HEK293 (cell line): ENCODE measurements around the gene BBS12.

Experiments used
- CTCF ChIA-PET: fragments of 350-600 bp; formaldehyde crosslinking; extraction: SDS; loops from one replicate; lab custom pipeline; 2021; ENCODE audit warnings: antibody characterized with exemption; lab: Yijun Ruan, JAX
- POLR2A ChIA-PET: fragments of 300-600 bp; formaldehyde crosslinking; extraction: SDS; loops from one replicate; lab custom pipeline; 2020; ENCODE audit warnings: antibody characterized with exemption, inconsistent platforms; lab: Yijun Ruan, JAX
- H3K27ac ChIP-seq: fragments of 200-500 bp; sonication (Bioruptor generic); 2 replicates; pipeline ENCODE4 v1.5.1; 2014; ENCODE audit warnings: low read depth, low read length, control low read depth, inconsistent platforms; ENCODE audit errors: extremely low read depth
- H3K36me3 ChIP-seq, 2 experiments: fragments of 200-500 bp in 1 of 2; sonication (Bioruptor generic) in 1 of 2; 1 replicate in 1 of 2; 2 replicates in 1 of 2; pipeline ENCODE4 v1.5.1; 2014 to 2017; ENCODE audit warnings: inconsistent platforms in 2 of 2, low read length in 2 of 2; ENCODE audit not compliant: control insufficient read depth in 2 of 2, insufficient read depth in 1 of 2
- H3K4me1 ChIP-seq: fragments of 200-500 bp; sonication (Bioruptor generic); 2 replicates; pipeline ENCODE4 v1.5.1; 2014; ENCODE audit warnings: mild to moderate bottlenecking, low read length, inconsistent platforms; ENCODE audit not compliant: control insufficient read depth, insufficient read depth
- H3K4me3 ChIP-seq: 2 replicates; pipeline ENCODE4 v1.5.1; 2011; ENCODE audit warnings: low read depth, mild to moderate bottlenecking, control low read depth, low read length, moderate library complexity
- H3K9me3 ChIP-seq: fragments of 200-500 bp; sonication (Bioruptor generic); 2 replicates; pipeline ENCODE4 v1.5.1; 2014; ENCODE audit warnings: low read depth, low read length, inconsistent platforms; ENCODE audit not compliant: control insufficient read depth, insufficient read depth
- HOXD13 ChIP-seq: sonication (generic); formaldehyde crosslinking; IDR thresholded peaks from 2 replicates; pipeline ENCODE4 v1.8.0; 2022; ENCODE audit warnings: missing genetic modification reagents, borderline replicate concordance
- KLF16 ChIP-seq: fragments of 450-650 bp; formaldehyde crosslinking; IDR thresholded peaks from 2 replicates; pipeline ENCODE4 v1.5.1; 2017; ENCODE audit warnings: missing biosample characterization, missing genetic modification characterization
- SCRT2 ChIP-seq: fragments of 450-650 bp; formaldehyde crosslinking; IDR thresholded peaks from 2 replicates; pipeline ENCODE4 v1.5.1; 2016; ENCODE audit warnings: missing biosample characterization, missing genetic modification characterization
- ZFP41 ChIP-seq: fragments of 450-650 bp; formaldehyde crosslinking; IDR thresholded peaks from 2 replicates; pipeline ENCODE4 v1.5.1; 2016; ENCODE audit warnings: missing biosample characterization, missing genetic modification characterization, borderline replicate concordance
- ZNF138 ChIP-seq: fragments of 450-650 bp; formaldehyde crosslinking; IDR thresholded peaks from 2 replicates; pipeline ENCODE4 v1.5.1; 2016; ENCODE audit warnings: missing biosample characterization, missing genetic modification characterization, borderline replicate concordance
- ZNF155 ChIP-seq: fragments of 450-650 bp; formaldehyde crosslinking; IDR thresholded peaks from 2 replicates; pipeline ENCODE4 v1.5.1; 2016; ENCODE audit warnings: missing biosample characterization, missing genetic modification characterization
- ZNF221 ChIP-seq: fragments of 450-650 bp; formaldehyde crosslinking; IDR thresholded peaks from 2 replicates; pipeline ENCODE4 v1.5.1; 2017; ENCODE audit warnings: missing biosample characterization, missing genetic modification characterization, borderline replicate concordance
- ZNF354C ChIP-seq: fragments of 450-650 bp; formaldehyde crosslinking; IDR thresholded peaks from 2 replicates; pipeline ENCODE4 v1.5.1; 2016; ENCODE audit warnings: missing biosample characterization, missing genetic modification characterization, low read depth, borderline replicate concordance
- ZNF362 ChIP-seq: fragments of 450-650 bp; formaldehyde crosslinking; IDR thresholded peaks from 2 replicates; pipeline ENCODE4 v1.5.1; 2016; ENCODE audit warnings: missing biosample characterization, missing genetic modification characterization
- ZNF394 ChIP-seq: fragments of 450-650 bp; formaldehyde crosslinking; IDR thresholded peaks from 2 replicates; pipeline ENCODE4 v1.5.1; 2016; ENCODE audit warnings: missing biosample characterization, missing genetic modification characterization, mild to moderate bottlenecking, moderate library complexity, borderline replicate concordance
- ZNF48 ChIP-seq: fragments of 450-650 bp; formaldehyde crosslinking; IDR thresholded peaks from 2 replicates; pipeline ENCODE4 v1.5.1; 2016; ENCODE audit warnings: missing biosample characterization, missing genetic modification characterization
- ZNF560 ChIP-seq: fragments of 450-650 bp; formaldehyde crosslinking; IDR thresholded peaks from 2 replicates; pipeline ENCODE4 v1.5.1; 2017; ENCODE audit warnings: missing biosample characterization, missing genetic modification characterization, borderline replicate concordance
- ZNF610 ChIP-seq: fragments of 450-650 bp; formaldehyde crosslinking; IDR thresholded peaks from 2 replicates; pipeline ENCODE4 v1.5.1; 2016; ENCODE audit warnings: missing biosample characterization, missing genetic modification characterization, borderline replicate concordance
- ZNF658 ChIP-seq: fragments of 450-650 bp; formaldehyde crosslinking; IDR thresholded peaks from 2 replicates; pipeline ENCODE4; 2016; ENCODE audit warnings: missing biosample characterization, missing genetic modification characterization
- ZNF670 ChIP-seq: fragments of 450-650 bp; formaldehyde crosslinking; IDR thresholded peaks from 2 replicates; pipeline ENCODE4 v1.5.1; 2016; ENCODE audit warnings: missing biosample characterization, missing genetic modification characterization, low read depth
- ZNF701 ChIP-seq: fragments of 450-650 bp; formaldehyde crosslinking; IDR thresholded peaks from 2 replicates; pipeline ENCODE4 v1.5.1; 2016; ENCODE audit warnings: missing biosample characterization, missing genetic modification characterization
- ZNF776 ChIP-seq: fragments of 450-650 bp; formaldehyde crosslinking; IDR thresholded peaks from 2 replicates; pipeline ENCODE4 v1.5.0; 2017; ENCODE audit warnings: missing biosample characterization, missing genetic modification characterization, borderline replicate concordance
- ZNF777 ChIP-seq: fragments of 450-650 bp; formaldehyde crosslinking; IDR thresholded peaks from 2 replicates; pipeline ENCODE4 v1.5.1; 2017; ENCODE audit warnings: missing biosample characterization, missing genetic modification characterization, borderline replicate concordance
- ZNF791 ChIP-seq: fragments of 450-650 bp; formaldehyde crosslinking; IDR thresholded peaks from 2 replicates; pipeline ENCODE4 v1.5.1; 2016; ENCODE audit warnings: missing biosample characterization, missing genetic modification characterization
- ZNF792 ChIP-seq: fragments of 450-650 bp; formaldehyde crosslinking; IDR thresholded peaks from 2 replicates; pipeline ENCODE4 v1.5.1; 2016; ENCODE audit warnings: missing biosample characterization, missing genetic modification characterization
- ZNF837 ChIP-seq: fragments of 450-650 bp; formaldehyde crosslinking; IDR thresholded peaks from 2 replicates; pipeline ENCODE4 v1.5.1; 2016; ENCODE audit warnings: missing biosample characterization, missing genetic modification characterization
- ZSCAN23 ChIP-seq: fragments of 450-650 bp; formaldehyde crosslinking; IDR thresholded peaks from 2 replicates; pipeline ENCODE4 v1.5.1; 2016; ENCODE audit warnings: missing biosample characterization, missing genetic modification characterization
- TF ChIP-seq, protein P1 (sequence below): fragments of 450-650 bp; formaldehyde crosslinking; IDR thresholded peaks from 2 replicates; pipeline ENCODE4 v1.5.1; 2017; ENCODE audit warnings: missing biosample characterization, missing genetic modification characterization
- TF ChIP-seq, protein P2 (sequence below): fragments of 450-650 bp; formaldehyde crosslinking; IDR thresholded peaks from 2 replicates; pipeline ENCODE4 v1.5.1; 2016; ENCODE audit warnings: missing biosample characterization, missing genetic modification characterization
- TF ChIP-seq, protein P3 (sequence below): fragments of 450-650 bp; formaldehyde crosslinking; IDR thresholded peaks from 2 replicates; pipeline ENCODE4 v1.5.1; 2016; ENCODE audit warnings: missing biosample characterization, missing genetic modification characterization, borderline replicate concordance
- TF ChIP-seq, protein P4 (sequence below): fragments of 450-650 bp; formaldehyde crosslinking; IDR thresholded peaks from 2 replicates; pipeline ENCODE4 v1.5.1; 2016; ENCODE audit warnings: missing biosample characterization, missing genetic modification characterization

Gene BBS12

DNA sequence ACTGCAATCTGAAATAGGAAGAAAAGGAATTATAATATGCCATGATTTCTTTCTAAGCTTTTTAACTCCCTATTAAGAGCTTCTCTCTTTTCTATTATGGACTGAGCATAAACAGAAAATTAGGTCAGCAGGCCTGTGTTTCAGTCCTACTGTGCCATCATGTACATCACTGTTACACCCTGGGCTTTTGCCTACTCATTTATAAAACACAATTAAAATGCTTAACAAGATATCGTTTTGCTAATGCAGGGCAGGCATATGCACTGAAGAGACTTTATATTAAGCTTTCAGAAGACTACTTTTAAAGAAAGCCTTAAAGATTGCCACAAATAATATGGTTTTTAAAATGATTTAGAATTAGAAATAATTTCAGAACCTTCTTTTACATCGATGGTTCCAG, 828 bp upstream of the BBS12 start (continued):
- TF ChIP-seq, protein P1, sequence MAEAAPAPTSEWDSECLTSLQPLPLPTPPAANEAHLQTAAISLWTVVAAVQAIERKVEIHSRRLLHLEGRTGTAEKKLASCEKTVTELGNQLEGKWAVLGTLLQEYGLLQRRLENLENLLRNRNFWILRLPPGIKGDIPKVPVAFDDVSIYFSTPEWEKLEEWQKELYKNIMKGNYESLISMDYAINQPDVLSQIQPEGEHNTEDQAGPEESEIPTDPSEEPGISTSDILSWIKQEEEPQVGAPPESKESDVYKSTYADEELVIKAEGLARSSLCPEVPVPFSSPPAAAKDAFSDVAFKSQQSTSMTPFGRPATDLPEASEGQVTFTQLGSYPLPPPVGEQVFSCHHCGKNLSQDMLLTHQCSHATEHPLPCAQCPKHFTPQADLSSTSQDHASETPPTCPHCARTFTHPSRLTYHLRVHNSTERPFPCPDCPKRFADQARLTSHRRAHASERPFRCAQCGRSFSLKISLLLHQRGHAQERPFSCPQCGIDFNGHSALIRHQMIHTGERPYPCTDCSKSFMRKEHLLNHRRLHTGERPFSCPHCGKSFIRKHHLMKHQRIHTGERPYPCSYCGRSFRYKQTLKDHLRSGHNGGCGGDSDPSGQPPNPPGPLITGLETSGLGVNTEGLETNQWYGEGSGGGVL (tag by site-specific recombination) = no peak
- TF ChIP-seq ZNF221 (tag by site-specific recombination) = no peak
- no peak for TF ChIP-seq ZNF354C (tag by site-specific recombination)

DNA sequence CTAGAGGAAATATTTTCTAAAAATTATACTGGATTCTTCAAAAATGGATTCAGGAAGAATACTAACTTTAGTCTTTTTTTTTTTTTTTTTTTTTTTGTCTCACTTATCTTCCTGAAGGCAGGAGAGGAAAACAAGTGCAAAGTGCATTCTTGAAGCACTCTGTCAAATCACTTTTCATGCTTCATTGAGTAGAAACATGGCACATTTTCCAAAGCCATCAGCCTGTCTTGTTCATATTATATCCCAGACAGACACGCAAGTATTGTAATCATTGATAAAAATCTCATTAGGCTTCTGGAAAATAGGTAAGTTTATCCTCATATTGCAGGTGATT, 1.2 kb downstream of the BBS12 start:
- POLR2A ChIA-PET = no interaction called here
- H3K36me3 ChIP-seq = no peaks in the 10 kb centered on the region
- no peaks in the 10 kb centered on the region for H3K4me1 ChIP-seq
- no peaks in the 10 kb centered on the region for H3K9me3 ChIP-seq
- no peak overlapping the region for H3K27ac ChIP-seq
- H3K4me3 ChIP-seq = no peak overlapping the region
- CTCF ChIA-PET = interaction anchor here (0.6 kb wide), 1 partner anchor 724 kb away, joined by 3 read pairs; no protein-coding TSS in a partner anchor
- TF ChIP-seq ZNF777 (no peak), KLF16 (tag by site-specific recombination) (no peak), ZNF362 (tag by site-specific recombination) (no peak), ZNF560 (tag by site-specific recombination) (no peak), ZNF394 (no peak), ZNF701 (tag by site-specific recombination) (no peak), ZNF155 (tag by site-specific recombination) (no peak), ZNF658 (tag by site-specific recombination) (no peak), ZNF837 (no peak)
- TF ChIP-seq, protein P2, sequence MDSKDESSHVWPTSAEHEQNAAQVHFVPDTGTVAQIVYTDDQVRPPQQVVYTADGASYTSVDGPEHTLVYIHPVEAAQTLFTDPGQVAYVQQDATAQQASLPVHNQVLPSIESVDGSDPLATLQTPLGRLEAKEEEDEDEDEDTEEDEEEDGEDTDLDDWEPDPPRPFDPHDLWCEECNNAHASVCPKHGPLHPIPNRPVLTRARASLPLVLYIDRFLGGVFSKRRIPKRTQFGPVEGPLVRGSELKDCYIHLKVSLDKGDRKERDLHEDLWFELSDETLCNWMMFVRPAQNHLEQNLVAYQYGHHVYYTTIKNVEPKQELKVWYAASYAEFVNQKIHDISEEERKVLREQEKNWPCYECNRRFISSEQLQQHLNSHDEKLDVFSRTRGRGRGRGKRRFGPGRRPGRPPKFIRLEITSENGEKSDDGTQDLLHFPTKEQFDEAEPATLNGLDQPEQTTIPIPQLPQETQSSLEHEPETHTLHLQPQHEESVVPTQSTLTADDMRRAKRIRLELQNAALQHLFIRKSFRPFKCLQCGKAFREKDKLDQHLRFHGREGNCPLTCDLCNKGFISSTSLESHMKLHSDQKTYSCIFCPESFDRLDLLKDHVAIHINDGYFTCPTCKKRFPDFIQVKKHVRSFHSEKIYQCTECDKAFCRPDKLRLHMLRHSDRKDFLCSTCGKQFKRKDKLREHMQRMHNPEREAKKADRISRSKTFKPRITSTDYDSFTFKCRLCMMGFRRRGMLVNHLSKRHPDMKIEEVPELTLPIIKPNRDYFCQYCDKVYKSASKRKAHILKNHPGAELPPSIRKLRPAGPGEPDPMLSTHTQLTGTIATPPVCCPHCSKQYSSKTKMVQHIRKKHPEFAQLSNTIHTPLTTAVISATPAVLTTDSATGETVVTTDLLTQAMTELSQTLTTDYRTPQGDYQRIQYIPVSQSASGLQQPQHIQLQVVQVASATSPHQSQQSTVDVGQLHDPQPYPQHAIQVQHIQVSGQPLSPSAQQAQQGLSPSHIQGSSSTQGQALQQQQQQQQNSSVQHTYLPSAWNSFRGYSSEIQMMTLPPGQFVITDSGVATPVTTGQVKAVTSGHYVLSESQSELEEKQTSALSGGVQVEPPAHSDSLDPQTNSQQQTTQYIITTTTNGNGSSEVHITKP (tag by site-specific recombination) = no peak
- TF ChIP-seq, protein P3, sequence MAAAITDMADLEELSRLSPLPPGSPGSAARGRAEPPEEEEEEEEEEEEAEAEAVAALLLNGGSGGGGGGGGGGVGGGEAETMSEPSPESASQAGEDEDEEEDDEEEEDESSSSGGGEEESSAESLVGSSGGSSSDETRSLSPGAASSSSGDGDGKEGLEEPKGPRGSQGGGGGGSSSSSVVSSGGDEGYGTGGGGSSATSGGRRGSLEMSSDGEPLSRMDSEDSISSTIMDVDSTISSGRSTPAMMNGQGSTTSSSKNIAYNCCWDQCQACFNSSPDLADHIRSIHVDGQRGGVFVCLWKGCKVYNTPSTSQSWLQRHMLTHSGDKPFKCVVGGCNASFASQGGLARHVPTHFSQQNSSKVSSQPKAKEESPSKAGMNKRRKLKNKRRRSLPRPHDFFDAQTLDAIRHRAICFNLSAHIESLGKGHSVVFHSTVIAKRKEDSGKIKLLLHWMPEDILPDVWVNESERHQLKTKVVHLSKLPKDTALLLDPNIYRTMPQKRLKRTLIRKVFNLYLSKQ (tag by site-specific recombination) = no peak

DNA sequence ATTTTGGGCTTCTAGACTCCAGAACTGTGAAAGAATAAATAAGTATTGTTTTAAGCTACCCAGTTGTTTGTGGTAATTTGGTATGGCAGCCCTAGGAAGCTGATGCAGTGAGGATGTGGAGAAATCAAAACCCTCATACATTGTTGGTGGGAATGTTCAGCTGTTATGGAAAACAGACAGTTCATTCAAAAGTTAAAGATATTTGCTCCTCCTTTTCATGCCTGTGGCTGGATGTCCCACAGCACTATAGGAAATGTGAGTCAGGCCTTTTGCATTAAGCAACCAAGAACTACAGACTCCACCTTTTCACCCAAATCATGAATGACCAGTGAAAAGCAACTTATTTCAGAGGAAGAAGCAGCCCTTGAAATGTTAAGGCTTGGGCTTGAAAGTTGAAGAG, 6.7 kb downstream of the BBS12 start:
- Histone ChIP-seq H3K4me1 (no peaks in the 10 kb centered on the region), H3K27ac (no peak overlapping the region), H3K36me3 (peaks cover 0 to 17% of the 10 kb centered on the region in 2 experiments; a peak in 1 of 3 replicates), H3K4me3 (no peak overlapping the region), H3K9me3 (no peaks in the 10 kb centered on the region)
- POLR2A ChIA-PET = no interaction called here
- CTCF ChIA-PET = no interaction called here
- TF ChIP-seq SCRT2 (tag by site-specific recombination) (no peak), ZNF670 (tag by site-specific recombination) (no peak), ZSCAN23 (tag by site-specific recombination) (no peak), HOXD13 (CRISPR knock-in tag) (no peak), ZNF138 (tag by site-specific recombination) (no peak), ZNF776 (no peak), ZNF610 (tag by site-specific recombination) (no peak), ZFP41 (tag by site-specific recombination) (no peak), ZNF48 (no peak), ZNF791 (tag by site-specific recombination) (no peak), ZNF792 (tag by site-specific recombination) (no peak)
- TF ChIP-seq, protein P4, sequence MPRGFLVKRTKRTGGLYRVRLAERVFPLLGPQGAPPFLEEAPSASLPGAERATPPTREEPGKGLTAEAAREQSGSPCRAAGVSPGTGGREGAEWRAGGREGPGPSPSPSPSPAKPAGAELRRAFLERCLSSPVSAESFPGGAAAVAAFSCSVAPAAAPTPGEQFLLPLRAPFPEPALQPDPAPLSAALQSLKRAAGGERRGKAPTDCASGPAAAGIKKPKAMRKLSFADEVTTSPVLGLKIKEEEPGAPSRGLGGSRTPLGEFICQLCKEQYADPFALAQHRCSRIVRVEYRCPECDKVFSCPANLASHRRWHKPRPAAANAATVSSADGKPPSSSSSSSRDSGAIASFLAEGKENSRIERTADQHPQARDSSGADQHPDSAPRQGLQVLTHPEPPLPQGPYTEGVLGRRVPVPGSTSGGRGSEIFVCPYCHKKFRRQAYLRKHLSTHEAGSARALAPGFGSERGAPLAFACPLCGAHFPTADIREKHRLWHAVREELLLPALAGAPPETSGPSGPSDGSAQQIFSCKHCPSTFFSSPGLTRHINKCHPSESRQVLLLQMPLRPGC = no peak
